Sigmoid colon (tissue), 7 donors: ENCODE measurements around the gene GPC6. TPM values are rescaled to one million over a fixed set of nuclear protein-coding genes. Genes with fewer than 3 reads are reported as not detected.

Experiments used
- DNase-seq: peaks from one replicate; pipeline ENCODE4 v3.0.0-alpha.2; 2019
- H3K27ac ChIP-seq, 4 donors: fragments of 200-600 bp; sonication (generic); one replicate each; pipeline ENCODE4 v1.5.1; 2016 to 2019; ENCODE audit warnings: mild to moderate bottlenecking in 1 of 4
- H3K27me3 ChIP-seq, 3 donors: fragments of 200-600 bp; sonication (generic); one replicate each; pipeline ENCODE4 v1.5.1; 2019; ENCODE audit warnings: mild to moderate bottlenecking in 1 of 3
- H3K36me3 ChIP-seq, 4 donors: fragments of 200-600 bp; sonication (generic); one replicate each; pipeline ENCODE4 v1.5.1; 2016 to 2019
- H3K4me1 ChIP-seq, 4 donors: fragments of 200-600 bp; sonication (generic); one replicate each; pipeline ENCODE4 v1.5.1; 2017 to 2019
- H3K4me3 ChIP-seq, 4 donors: fragments of 200-600 bp; sonication (generic); one replicate each; pipeline ENCODE4 v1.5.1; 2017 to 2019; ENCODE audit warnings: mild to moderate bottlenecking in 2 of 4, moderate library complexity in 1 of 4
- H3K9me3 ChIP-seq, 4 donors: fragments of 200-600 bp in 3 of 4; sonication (generic) in 3 of 4; one replicate each; pipeline versions ENCODE4 v1.5.1 to v1.6.1; 2013 to 2019
- CTCF ChIP-seq, 4 experiments: fragments of 450-650 bp in 3 of 4; fragments of 200-600 bp in 1 of 4; IDR thresholded peaks; one replicate each; pipeline ENCODE4 v1.5.1; 2016 to 2019; ENCODE audit warnings: antibody characterized with exemption in 4 of 4, mild to moderate bottlenecking in 3 of 4, moderate library complexity in 2 of 4
- EP300 ChIP-seq, 4 donors: sonication (generic); formaldehyde crosslinking; IDR thresholded peaks; one replicate each; pipeline ENCODE4 v1.6.1; 2017; ENCODE audit warnings: antibody characterized with exemption in 4 of 4
- POLR2A ChIP-seq, 2 donors: fragments of 450-650 bp; IDR thresholded peaks; one replicate each; pipeline ENCODE4 v1.6.1; 2016; ENCODE audit warnings: antibody characterized with exemption in 2 of 2, mild to moderate bottlenecking in 2 of 2, moderate library complexity in 2 of 2
- POLR2AphosphoS5 ChIP-seq, 4 donors: sonication (generic); formaldehyde crosslinking; IDR thresholded peaks; one replicate each; pipeline ENCODE4 v1.6.1; 2017; ENCODE audit warnings: antibody characterized with exemption in 4 of 4
- WGBS, 2 donors: extraction: QIAGEN DNeasy Blood & Tissue Kit; methylation state at CpG; one replicate each; pipeline ENCODE4 v1.1.7; 2013; 5-methylcytosine and 5-hydroxymethylcytosine counted together
- intact Hi-C: fragments of 100-400 bp; cut with DNase I; formaldehyde crosslinking; loops from one replicate; pipeline ENCODE4 v1.15.1; 2023
- polyA plus RNA-seq, 3 donors: library from polyadenylated mRNA; stranded (reverse); fragments of 200-250 nt; gene quantifications; one replicate each; pipeline ENCODE4 v1.2.3, GENCODE V29; 2013
- total RNA-seq, 4 donors: library from RNA; depleted of rRNA; stranded (reverse); fragments of >200 nt; gene quantifications; one replicate each; pipeline ENCODE4 v1.1.0, GENCODE V29; 2016
- donor health status: healthy with polysubstance abuse.
- donor health status: Bipolar disorder and iron deficiency.
- donor health status: healthy.

Gene GPC6
- total and polyA plus RNA-seq, 7 donors: 0.23 to 27.5 (median 14.4) TPM

GRCh38 chr13:94210816-94211215 is 984.2 kb downstream of the GPC6 start:
- Histone ChIP-seq H3K36me3 (no peaks in the 10 kb centered on the region), H3K4me3 (no peak overlapping the region), H3K9me3 (no peaks in the 10 kb centered on the region), H3K27ac (no peak overlapping the region), H3K4me1 (peaks cover 0 to 8% (median 0%) of the 10 kb centered on the region in 4 donors), H3K27me3 (no peaks in the 10 kb centered on the region)
- no peak for DNase-seq
- 15 to 62% methylated on average over 5 of the region's 5 CpGs for WGBS, 2 donors
- intact Hi-C loops: no loop called here
- TF ChIP-seq CTCF (IDR thresholded peaks at IDR 0.05) (no peak), POLR2A (IDR thresholded peaks at IDR 0.05) (no peak), EP300 (IDR thresholded peaks at IDR 0.05) (no peak)

GRCh38 chr13:94212196-94212595 is 985.6 kb downstream of the GPC6 start:
- no peaks in the 10 kb centered on the region for H3K36me3 ChIP-seq
- TF ChIP-seq POLR2AphosphoS5 (IDR thresholded peaks at IDR 0.05): no peak
- TF ChIP-seq EP300 (IDR thresholded peaks at IDR 0.05): no peak
- TF ChIP-seq CTCF (IDR thresholded peaks at IDR 0.05): no peak
- H3K9me3 ChIP-seq: no peaks in the 10 kb centered on the region
- no peak for DNase-seq
- no peak overlapping the region for H3K27ac ChIP-seq
- no peaks in the 10 kb centered on the region for H3K27me3 ChIP-seq
- intact Hi-C loops: no loop called here
- peaks cover 0 to 8% (median 0%) of the 10 kb centered on the region in 4 donors for H3K4me1 ChIP-seq
- no peak overlapping the region for H3K4me3 ChIP-seq

- Histone ChIP-seq H3K4me3 (no peak overlapping the region), H3K27ac (no peak overlapping the region), H3K4me1 (peaks cover 0 to 8% (median 0%) of the 10 kb centered on the region in 4 donors), H3K36me3 (no peaks in the 10 kb centered on the region), H3K27me3 (no peaks in the 10 kb centered on the region), H3K9me3 (no peaks in the 10 kb centered on the region)
- TF ChIP-seq CTCF (IDR thresholded peaks at IDR 0.05): no peak
- no peak for TF ChIP-seq EP300 (IDR thresholded peaks at IDR 0.05)
- no peak for DNase-seq
- WGBS, 2 donors: 88 to 92% methylated on average over 1 of the region's 1 CpG
- intact Hi-C loops: no loop called here
Observed at GRCh38 chr13:94214121-94214520, 987.5 kb downstream of the GPC6 start.

- Histone ChIP-seq H3K27me3 (no peaks in the 10 kb centered on the region), H3K4me1 (peaks cover 0 to 8% (median 0%) of the 10 kb centered on the region in 4 donors), H3K27ac (no peak overlapping the region), H3K36me3 (no peaks in the 10 kb centered on the region), H3K4me3 (no peak overlapping the region), H3K9me3 (no peaks in the 10 kb centered on the region)
- 88 to 89% methylated on average over 3 of the region's 3 CpGs for WGBS, 2 donors
- intact Hi-C loops: no loop called here
- DNase-seq: no peak
- no peak for TF ChIP-seq POLR2A (IDR thresholded peaks at IDR 0.05)
- no peak for TF ChIP-seq CTCF (IDR thresholded peaks at IDR 0.05)
- no peak for TF ChIP-seq EP300 (IDR thresholded peaks at IDR 0.05)
- TF ChIP-seq POLR2AphosphoS5 (IDR thresholded peaks at IDR 0.05): no peak
Observed at GRCh38 chr13:94214975-94215374, 988.4 kb downstream of the GPC6 start.

GRCh38 chr13:94216476-94216875 is 989.9 kb downstream of the GPC6 start:
- no peaks in the 10 kb centered on the region for H3K36me3 ChIP-seq
- TF ChIP-seq POLR2AphosphoS5 (IDR thresholded peaks at IDR 0.05): no peak
- TF ChIP-seq POLR2A (IDR thresholded peaks at IDR 0.05): no peak
- no peak for TF ChIP-seq EP300 (IDR thresholded peaks at IDR 0.05)
- TF ChIP-seq CTCF (IDR thresholded peaks at IDR 0.05): no peak
- no peaks in the 10 kb centered on the region for H3K9me3 ChIP-seq
- WGBS, 2 donors: 69 to 75% methylated on average over 1 of the region's 1 CpG
- intact Hi-C loops: no loop called here
- no peak for DNase-seq
- no peaks in the 10 kb centered on the region for H3K27me3 ChIP-seq
- H3K27ac ChIP-seq: no peak overlapping the region
- no peak overlapping the region for H3K4me3 ChIP-seq
- H3K4me1 ChIP-seq: no peaks in the 10 kb centered on the region
